Kidney (tissue), 14 donors: ENCODE measurements around the gene WFDC5. TPM values are rescaled to one million over a fixed set of nuclear protein-coding genes. Genes with fewer than 3 reads are reported as not detected.

ENCODE experiments used
- DNase-seq, 5 donors: peaks; one replicate each; pipeline ENCODE4 v3.0.0-alpha.2; 2013 to 2020
- FAIRE-seq: peaks from 2 replicates; lab custom pipeline; 2012; peaks lifted over from hg19 to GRCh38; lab: Jason Lieb, UNC
- H3K27ac ChIP-seq, 2 donors: one replicate each; pipeline ENCODE4 v1.7.0; 2013; ENCODE audit warnings: low read depth in 2 of 2, low read length in 2 of 2, inconsistent platforms in 1 of 2
- H3K27me3 ChIP-seq: one replicate; pipeline ENCODE4 v1.7.1; 2013; ENCODE audit warnings: low read length, inconsistent platforms; ENCODE audit not compliant: control insufficient read depth, insufficient read depth
- H3K36me3 ChIP-seq, 3 donors: one replicate each; pipeline versions ENCODE4 v1.7.0 to v1.7.1; 2013; ENCODE audit warnings: low read length in 3 of 3, control low read depth in 1 of 3, inconsistent platforms in 1 of 3; ENCODE audit not compliant: insufficient read depth in 3 of 3, control insufficient read depth in 2 of 3
- H3K4me1 ChIP-seq, 3 donors: one replicate each; pipeline versions ENCODE4 v1.7.0 to v1.7.1; 2013; ENCODE audit warnings: low read length in 3 of 3, inconsistent platforms in 1 of 3, low read depth in 1 of 3; ENCODE audit not compliant: control insufficient read depth in 2 of 3, insufficient read depth in 2 of 3
- H3K4me3 ChIP-seq, 3 donors: one replicate each; pipeline versions ENCODE4 v1.7.0 to v1.8.1; 2013; ENCODE audit warnings: low read length in 3 of 3, control low read depth in 1 of 3, inconsistent platforms in 1 of 3
- H3K9ac ChIP-seq, 3 donors: one replicate each; pipeline versions ENCODE4 v1.7.0 to v1.7.1; 2013; ENCODE audit warnings: low read length in 3 of 3, control low read depth in 1 of 3, inconsistent platforms in 1 of 3
- H3K9me3 ChIP-seq, 3 donors: one replicate each; pipeline versions ENCODE4 v1.7.0 to v1.7.1; 2013; ENCODE audit warnings: low read length in 3 of 3, control low read depth in 1 of 3, inconsistent platforms in 1 of 3; ENCODE audit not compliant: control insufficient read depth in 2 of 3, insufficient read depth in 1 of 3
- intact Hi-C: fragments of 100-400 bp; cut with DNase I; formaldehyde crosslinking; loops from one replicate; pipeline ENCODE4 v1.11.1; 2022
- polyA plus RNA-seq: library from polyadenylated mRNA; stranded (reverse); fragments of 350-450 nt; fragmentation: Illumina TruSeq; extraction: RNeasy Lipid Tissue Mini Kit (QIAGEN cat#74804); gene quantifications from one replicate; pipeline ENCODE4 v1.2.3, GENCODE V29; 2014; ENCODE audit warnings: low read depth, low replicate concordance; ENCODE audit not compliant: insufficient read depth
- total RNA-seq: library from RNA; stranded (reverse); fragmentation: NEBNext Ultra II Directional; extraction: Animal tissue kit (Norgen Biotek cat#: 25700); gene quantifications from one replicate; pipeline ENCODE4 v1.2.1, GENCODE V29; 2021
- TF ChIP-seq, protein P1 (sequence below): IDR thresholded peaks from 3 replicates; pipeline ENCODE4 v1.5.1; 2012; ENCODE audit warnings: mild to moderate bottlenecking, moderate library complexity, borderline replicate concordance; ENCODE audit not compliant: insufficient read depth; ENCODE audit errors: extremely low read depth
- donor health status: control.
- donor health status: control.
- donor health status: control.
- donor health status: control.
- donor health status: control.
- donor health status: DM: yes; HTN: yes; CAD: no.
- donor health status: Normal renal cell carcinoma (clear cell type).

The WFDC5 gene
- total and polyA plus RNA-seq, 2 donors from 2014 or later: 1.0 TPM; not detected in 1

DNA sequence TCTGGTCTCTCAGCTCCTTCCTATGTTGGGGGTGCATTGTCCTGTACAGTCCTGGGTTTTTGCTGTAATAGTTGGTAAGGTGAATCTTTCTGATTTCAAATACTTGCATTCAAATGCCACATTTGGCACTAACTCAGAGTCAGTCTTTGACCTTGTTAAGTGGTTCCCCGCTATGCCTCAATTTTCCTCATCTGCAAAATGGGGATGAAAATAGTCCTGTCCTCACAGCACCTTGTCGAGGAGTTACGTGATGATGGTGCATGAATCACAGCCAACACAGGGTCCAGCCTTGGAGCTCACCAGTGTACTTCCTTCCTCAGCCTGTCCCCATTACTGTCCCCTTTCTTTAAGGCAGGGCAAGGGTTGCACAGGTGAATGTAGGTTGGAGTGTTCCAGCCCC lies 1.1 kb downstream of the WFDC5 start:
- Histone ChIP-seq H3K4me3 (no peak overlapping the region), H3K27ac (no peak overlapping the region), H3K36me3 (no peaks in the 10 kb centered on the region), H3K4me1 (no peaks in the 10 kb centered on the region), H3K27me3 (no peaks in the 10 kb centered on the region), H3K9me3 (no peaks in the 10 kb centered on the region), H3K9ac (no peak overlapping the region)
- intact Hi-C loops: no loop called here
- no peak for FAIRE-seq
- no peak for DNase-seq
- TF ChIP-seq, protein P1, sequence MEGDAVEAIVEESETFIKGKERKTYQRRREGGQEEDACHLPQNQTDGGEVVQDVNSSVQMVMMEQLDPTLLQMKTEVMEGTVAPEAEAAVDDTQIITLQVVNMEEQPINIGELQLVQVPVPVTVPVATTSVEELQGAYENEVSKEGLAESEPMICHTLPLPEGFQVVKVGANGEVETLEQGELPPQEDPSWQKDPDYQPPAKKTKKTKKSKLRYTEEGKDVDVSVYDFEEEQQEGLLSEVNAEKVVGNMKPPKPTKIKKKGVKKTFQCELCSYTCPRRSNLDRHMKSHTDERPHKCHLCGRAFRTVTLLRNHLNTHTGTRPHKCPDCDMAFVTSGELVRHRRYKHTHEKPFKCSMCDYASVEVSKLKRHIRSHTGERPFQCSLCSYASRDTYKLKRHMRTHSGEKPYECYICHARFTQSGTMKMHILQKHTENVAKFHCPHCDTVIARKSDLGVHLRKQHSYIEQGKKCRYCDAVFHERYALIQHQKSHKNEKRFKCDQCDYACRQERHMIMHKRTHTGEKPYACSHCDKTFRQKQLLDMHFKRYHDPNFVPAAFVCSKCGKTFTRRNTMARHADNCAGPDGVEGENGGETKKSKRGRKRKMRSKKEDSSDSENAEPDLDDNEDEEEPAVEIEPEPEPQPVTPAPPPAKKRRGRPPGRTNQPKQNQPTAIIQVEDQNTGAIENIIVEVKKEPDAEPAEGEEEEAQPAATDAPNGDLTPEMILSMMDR: no peak

DNA sequence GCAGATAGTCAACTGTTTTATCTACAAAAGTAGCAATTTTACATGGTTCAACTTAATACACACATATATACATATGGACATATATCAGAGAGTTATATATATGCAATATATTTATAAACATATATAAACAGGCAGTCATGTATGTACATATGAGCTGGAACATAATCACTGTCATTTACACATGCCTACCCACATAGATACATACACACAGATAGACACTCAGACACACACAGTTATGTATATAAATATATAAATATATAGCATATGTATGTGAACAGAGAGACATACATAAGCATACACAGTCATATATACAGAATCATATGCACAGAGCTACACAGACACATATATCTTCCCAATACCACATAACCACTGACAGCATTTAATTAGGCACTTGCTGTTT lies 2.2 kb downstream of the WFDC5 start:
- H3K27me3 ChIP-seq: no peaks in the 10 kb centered on the region
- DNase-seq (no peak), FAIRE-seq (no peak)
- H3K4me1 ChIP-seq: no peaks in the 10 kb centered on the region
- H3K36me3 ChIP-seq: no peaks in the 10 kb centered on the region
- H3K27ac ChIP-seq: no peak overlapping the region
- no peaks in the 10 kb centered on the region for H3K9me3 ChIP-seq
- H3K9ac ChIP-seq: no peak overlapping the region
- no peak overlapping the region for H3K4me3 ChIP-seq
- intact Hi-C loops: no loop called here
- TF ChIP-seq, protein P1: no peak

DNA sequence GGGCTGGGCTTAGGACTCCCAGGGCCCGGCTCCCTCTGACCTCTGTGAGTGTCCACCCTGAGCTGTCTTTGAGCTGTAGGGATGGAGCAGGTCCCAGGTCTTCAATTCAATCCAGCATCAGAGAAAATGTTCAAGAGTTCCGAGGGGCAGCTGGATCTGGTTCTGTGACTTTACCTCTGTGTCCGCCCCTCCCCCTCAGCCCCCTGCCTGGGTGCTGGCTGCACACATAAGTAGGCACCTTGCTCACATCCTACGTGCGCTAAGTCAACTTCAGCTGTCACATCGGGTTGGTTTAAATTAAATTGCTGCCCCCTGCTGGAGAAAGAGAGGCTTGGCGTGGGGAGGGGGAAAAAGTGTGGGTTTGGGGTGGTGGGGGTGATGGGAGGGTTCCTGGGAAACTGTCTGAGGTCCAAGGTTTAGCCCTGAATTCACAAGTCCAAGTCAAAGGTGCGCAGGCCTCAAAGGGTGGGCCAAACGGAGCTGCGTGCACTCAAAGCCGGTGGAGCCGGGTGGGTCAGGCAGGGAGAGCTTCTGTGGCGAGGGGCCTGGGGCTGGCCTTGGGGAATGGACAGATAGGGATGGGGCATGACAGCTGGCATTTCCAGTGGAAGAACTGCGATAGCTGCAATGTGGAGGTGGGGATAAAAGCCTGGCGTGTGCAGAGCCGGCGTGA lies 3.0 kb downstream of the WFDC5 start:
- Histone ChIP-seq H3K27me3 (no peaks in the 10 kb centered on the region), H3K4me1 (no peaks in the 10 kb centered on the region), H3K36me3 (no peaks in the 10 kb centered on the region), H3K27ac (no peak overlapping the region), H3K9ac (no peak overlapping the region), H3K9me3 (no peaks in the 10 kb centered on the region), H3K4me3 (no peak overlapping the region)
- FAIRE-seq (no peak), DNase-seq (no peak)
- intact Hi-C loops: no loop called here
- TF ChIP-seq, protein P1: peak; percentile 26

DNA sequence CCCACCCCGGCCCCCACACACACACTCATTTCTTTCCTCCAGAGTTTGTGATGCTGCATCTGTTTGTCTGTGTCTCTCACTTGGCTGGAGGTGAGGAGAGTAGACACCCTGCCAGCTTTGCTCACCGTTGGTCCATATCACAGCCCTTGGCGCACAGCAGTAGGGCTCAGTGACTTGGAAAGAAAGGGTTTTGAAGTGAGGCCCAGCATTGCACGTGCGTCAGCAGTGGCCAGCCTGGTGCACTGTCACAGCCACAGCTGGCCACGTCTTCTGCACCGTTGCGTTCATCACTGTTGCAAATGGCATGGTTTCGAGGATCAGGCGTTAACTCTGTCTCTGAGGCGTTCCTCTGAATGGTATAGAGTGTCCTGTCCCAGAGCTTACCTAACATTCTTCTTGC lies 3.7 kb downstream of the WFDC5 start:
- H3K27me3 ChIP-seq: no peaks in the 10 kb centered on the region
- intact Hi-C loops: no loop called here
- DNase-seq: no peak
- H3K9me3 ChIP-seq: no peaks in the 10 kb centered on the region
- H3K36me3 ChIP-seq: no peaks in the 10 kb centered on the region
- TF ChIP-seq, protein P1: no peak
- no peak for FAIRE-seq
- no peak overlapping the region for H3K9ac ChIP-seq
- no peaks in the 10 kb centered on the region for H3K4me1 ChIP-seq
- H3K27ac ChIP-seq: no peak overlapping the region
- no peak overlapping the region for H3K4me3 ChIP-seq
